Right ventricle myocardium inferior (tissue), 1 donor: Measurements from ENCODE around the gene IRF9. TPM values are rescaled to one million over a fixed set of nuclear protein-coding genes. Genes with fewer than 3 reads are reported as not detected.

Experiments used
- ATAC-seq: fragments of 200-7000 bp; cut with Tn5 transposase; one replicate; pipeline ENCODE4 v1.9.1; 2020; ENCODE audit warnings: mild to moderate bottlenecking, moderate library complexity
- DNase-seq: peaks from one replicate; pipeline ENCODE4 v3.0.0; 2021; ENCODE audit errors: missing footprints
- intact Hi-C: fragments of 100-400 bp; cut with DNase I; formaldehyde crosslinking; loops from one replicate; pipeline ENCODE4 v1.11.0; 2022
- long read RNA-seq: library from polyadenylated mRNA; unstranded; transcript quantifications from one replicate; pipeline ENCODE4 v2.0.0, GENCODE V29; 2021
- total RNA-seq: library from RNA; stranded (reverse); fragmentation: NEBNext Ultra II Directional; extraction: Animal tissue kit (Norgen Biotek cat#: 25700); gene quantifications from one replicate; pipeline ENCODE4 v1.2.1, GENCODE V29; 2021
- donor health status: DM: no; HTN: yes; CAD: no; lungs with severe emphysema.

Gene IRF9, protein sequence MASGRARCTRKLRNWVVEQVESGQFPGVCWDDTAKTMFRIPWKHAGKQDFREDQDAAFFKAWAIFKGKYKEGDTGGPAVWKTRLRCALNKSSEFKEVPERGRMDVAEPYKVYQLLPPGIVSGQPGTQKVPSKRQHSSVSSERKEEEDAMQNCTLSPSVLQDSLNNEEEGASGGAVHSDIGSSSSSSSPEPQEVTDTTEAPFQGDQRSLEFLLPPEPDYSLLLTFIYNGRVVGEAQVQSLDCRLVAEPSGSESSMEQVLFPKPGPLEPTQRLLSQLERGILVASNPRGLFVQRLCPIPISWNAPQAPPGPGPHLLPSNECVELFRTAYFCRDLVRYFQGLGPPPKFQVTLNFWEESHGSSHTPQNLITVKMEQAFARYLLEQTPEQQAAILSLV
- 30.5 TPM for total RNA-seq
- long read RNA-seq, transcript IRF9-202 (9 exons, 1,838 nt) = major isoform, 13 of 20 reads
- long read RNA-seq, partial matches to known transcripts = 0 of 20 reads
- long read RNA-seq, other reads (novel, unspliced or antisense) = 7 of 20 reads

- intact Hi-C loops = loop anchor here (1.0 kb wide), 1 partner anchor 47 kb away; the partner anchor contains the start of genes DCAF11 and NRL
- DNase-seq (peak; percentile 96), ATAC-seq (peak; percentile 94)
These were observed at the start of gene IRF9 for GRCh38 chr14:24160850-24161804. Gene IRF9 (plus strand): TSS chr14:24161265. CDS start chr14:24162145, 880 bp downstream.

DNA sequence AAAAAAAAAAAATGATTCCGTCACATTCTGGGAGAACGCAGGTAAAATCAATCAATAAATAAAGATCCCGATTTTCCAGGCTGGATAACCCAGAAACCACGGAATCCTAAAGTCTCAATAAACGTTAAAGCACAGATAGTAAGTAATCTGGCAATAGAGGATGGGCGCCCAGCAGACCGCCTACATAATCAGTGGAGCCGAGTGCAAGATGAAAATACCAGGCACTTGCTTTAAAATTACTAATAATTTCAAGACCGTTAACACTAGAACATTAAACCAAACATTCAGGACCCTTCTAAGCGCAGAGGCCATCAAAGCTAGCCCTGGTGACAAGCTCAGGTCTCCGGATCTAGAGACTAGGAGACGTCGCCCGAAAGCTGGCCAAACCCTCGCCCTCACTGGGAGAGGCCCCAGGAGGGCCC, 47.7 kb upstream of the IRF9 start:
- ATAC-seq (no peak), DNase-seq (no peak)
- intact Hi-C loops = no loop called here

DNA sequence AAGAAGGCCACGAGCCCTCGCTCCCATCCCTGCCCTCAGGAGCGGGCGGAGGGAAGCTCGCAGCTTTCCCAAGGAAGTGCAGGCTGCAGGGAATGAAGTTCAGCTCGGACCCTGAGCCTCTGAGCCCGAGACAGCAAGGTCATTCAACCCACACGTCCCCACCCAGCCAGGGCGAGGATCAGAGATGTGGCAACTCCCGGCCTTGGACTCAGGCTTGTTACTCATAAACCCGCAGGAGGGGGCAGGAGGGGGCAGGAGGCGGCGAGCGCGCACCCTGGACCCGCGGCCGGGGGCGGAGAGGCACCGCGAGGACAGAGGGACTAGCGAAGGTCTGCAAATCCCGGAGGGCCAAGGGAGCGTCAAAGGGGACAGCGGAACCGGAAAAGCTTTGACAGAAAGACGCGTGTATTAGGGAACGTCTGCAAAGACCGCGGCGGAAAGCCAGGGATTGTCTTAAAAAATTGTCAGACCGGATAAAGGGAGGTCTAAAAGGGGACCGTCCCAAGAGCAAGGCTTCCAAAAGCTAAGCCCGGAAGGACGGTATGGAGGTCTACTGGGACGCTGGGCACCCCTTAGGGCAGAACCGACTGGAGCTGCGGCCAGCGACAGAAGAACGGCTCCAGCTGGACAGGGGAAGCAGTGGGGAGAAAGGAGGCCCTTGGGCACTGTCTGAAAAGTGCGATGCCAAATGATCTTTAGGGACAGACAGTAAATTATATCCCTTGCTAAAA, 47.1 kb upstream of the IRF9 start:
- DNase-seq (peak; percentile 89), ATAC-seq (peak; percentile 53)
- intact Hi-C loops = loop anchor here (1.0 kb wide), 3 partner anchors 17 to 47 kb away; partner anchors contain the start of genes IRF9 and RNF31

DNA sequence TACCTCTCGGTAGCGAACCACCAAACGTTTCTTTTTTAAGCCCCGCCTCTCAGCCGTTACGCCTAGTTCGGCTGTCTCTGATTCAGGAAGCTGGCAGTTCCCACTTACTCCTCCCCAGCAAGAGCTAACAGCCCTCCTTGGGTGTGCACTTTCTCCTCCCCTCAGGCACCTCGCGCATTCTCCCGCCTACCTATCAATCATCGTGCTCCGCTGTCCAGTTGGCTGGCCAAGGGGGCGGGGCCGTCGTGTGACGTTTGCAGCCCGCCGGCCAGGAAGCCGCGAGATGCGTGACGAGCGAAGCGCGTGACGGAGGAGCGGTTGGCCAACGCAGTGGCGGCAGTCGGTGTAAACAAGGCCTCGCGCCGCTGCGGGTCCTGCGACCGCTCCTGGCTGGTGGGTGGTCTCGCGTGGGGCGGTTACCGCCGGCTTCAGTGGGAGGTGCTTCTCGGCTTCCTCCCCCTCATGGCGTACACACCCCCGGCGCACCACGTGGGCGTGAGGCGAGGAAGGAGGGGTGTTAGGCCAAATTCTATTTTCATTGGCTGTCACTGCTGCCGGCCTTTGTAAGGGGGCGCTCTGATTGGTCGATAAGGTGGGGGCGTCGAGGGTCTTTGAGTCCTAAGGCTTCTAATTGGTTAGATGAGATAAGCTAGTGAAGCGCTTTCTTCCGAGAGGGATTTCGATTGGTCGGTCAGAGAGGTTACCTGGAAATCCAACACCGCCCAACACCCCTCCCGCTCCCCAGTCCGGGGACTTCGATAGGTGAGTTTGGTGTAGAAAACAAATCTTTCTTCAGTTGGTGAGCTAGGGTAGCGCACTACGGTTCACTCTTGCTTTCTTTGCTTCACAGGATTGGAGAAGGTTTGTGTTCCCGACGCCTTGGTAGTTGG, 46.3 kb upstream of the IRF9 start, which contains the start of the genes DCAF11 and NRL:
TSS of gene DCAF11 (plus strand) at position 246 of the 890 bp plus-strand sequence. CDS start 818 bp downstream, outside the sequence.
TSS of gene NRL (minus strand) at position 418 of the 890 bp plus-strand sequence. CDS start 32,101 bp downstream, outside the sequence.
- intact Hi-C loops = loop anchor here (1.0 to 5.0 kb wide), 4 partner anchors 17 to 1187 kb away; partner anchors contain the start of genes IRF9, PRMT5 and RNF31
- ATAC-seq (peak; percentile 96), DNase-seq (peak; percentile 99)

DNA sequence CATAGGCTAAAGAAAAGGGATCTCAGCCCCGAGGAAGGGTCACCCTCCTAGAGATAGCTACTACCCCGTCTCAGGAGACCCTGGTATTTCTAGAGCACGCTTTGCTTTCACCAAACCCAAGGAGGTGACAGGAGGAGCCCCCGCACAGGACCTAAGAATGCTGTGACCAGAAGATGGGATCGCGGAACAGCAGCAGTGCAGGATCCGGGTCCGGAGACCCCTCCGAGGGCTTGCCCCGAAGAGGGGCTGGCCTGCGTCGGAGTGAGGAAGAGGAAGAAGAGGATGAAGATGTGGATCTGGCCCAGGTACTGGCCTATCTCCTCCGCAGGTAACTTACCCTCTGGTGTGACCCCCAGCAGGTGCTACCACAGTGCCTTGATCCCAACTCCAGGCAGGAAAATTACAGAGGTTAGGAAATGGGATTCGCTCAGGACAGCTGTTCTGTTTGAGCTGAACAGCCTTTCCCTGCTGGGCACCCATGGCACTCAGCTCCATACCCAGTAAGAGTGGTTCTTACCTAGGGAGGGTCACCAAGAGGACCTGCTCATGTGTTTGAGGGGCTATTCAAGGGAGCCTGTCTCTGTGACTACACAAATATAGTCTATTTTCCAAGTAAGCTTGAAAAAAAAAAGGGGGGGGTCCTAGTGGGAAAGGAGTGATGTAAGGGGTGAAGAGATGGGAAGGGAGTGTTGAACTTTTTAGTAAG, 45.5 kb upstream of the IRF9 start:
- ATAC-seq (no peak), DNase-seq (no peak)
- intact Hi-C loops = loop anchor here (5.0 kb wide), 1 partner anchor 1188 kb away; the partner anchor contains the start of gene PRMT5

GRCh38 chr14:24116128-24116814, 44.8 kb upstream of the IRF9 start:
- DNase-seq (no peak), ATAC-seq (no peak)
- intact Hi-C loops = loop anchor here (5.0 kb wide), 1 partner anchor 1189 kb away; the partner anchor contains the start of gene PRMT5

DNA sequence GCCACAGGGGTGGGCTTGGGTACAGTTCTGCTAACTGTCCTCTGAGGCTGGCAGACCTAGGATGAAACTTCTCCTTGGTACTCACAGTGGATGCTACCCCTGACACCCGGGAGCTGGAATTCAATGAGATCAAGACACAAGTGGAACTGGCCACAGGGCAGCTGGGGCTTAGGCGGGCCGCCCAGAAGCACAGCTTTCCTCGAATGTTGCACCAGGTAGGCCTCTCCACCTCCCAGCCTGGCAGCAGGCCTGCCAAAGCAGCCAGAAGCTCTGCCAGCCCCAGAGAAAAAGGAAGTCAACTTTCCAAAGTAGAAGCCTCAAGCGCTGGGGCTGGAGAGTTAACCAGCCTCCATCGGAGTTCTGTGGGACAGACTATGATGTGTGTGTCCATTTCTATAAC, 43.9 kb upstream of the IRF9 start:
- intact Hi-C loops = loop anchor here (5.0 kb wide), 1 partner anchor 1190 kb away; the partner anchor contains the start of gene PRMT5
- no peak for ATAC-seq
- no peak for DNase-seq

- intact Hi-C loops = loop anchor here (5.0 kb wide), 1 partner anchor 1192 kb away; the partner anchor contains the start of gene PRMT5
- ATAC-seq (no peak), DNase-seq (no peak)
These were observed 41.4 kb upstream of the IRF9 start for GRCh38 chr14:24119691-24120090.

DNA sequence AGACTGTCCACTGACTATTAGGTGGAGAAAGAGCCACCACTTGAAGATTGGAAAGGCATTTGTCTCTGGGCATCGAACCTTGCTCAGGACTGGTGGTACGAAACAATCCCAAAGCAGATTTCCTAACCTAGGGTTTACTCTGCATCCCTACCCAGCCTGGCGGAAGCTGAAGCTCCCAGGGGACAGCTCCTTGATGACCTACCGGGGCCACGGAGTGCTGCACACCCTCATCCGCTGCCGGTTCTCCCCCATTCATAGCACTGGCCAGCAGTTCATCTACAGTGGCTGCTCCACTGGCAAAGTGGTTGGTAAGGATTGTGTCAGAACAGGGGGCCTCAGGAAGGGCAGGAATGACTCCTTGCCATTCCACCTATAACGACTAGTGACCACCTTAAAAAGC, 39.9 kb upstream of the IRF9 start:
- DNase-seq (no peak), ATAC-seq (no peak)
- intact Hi-C loops = no loop called here

DNA sequence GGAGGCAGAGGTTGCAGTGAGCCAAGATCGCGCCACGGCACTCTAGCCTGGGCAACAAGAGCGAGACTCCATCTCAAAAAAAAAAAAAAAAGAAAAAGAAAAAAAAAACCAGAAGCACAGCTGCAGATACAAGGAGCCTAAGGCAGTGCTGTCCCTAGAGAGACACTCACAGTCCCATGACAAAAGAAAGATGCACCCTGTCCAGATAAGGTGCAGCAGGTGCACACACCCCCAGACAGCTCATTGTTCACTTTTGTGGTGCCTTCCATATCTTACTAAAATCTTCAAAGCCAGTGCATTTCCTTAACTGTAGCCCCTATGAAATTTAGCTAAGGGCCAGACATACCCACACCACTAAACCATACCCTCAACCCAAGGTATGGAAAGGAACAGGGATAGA, 38.6 kb upstream of the IRF9 start:
- intact Hi-C loops = no loop called here
- no peak for ATAC-seq
- DNase-seq = no peak

- intact Hi-C loops = no loop called here
- ATAC-seq (peak; percentile 29), DNase-seq (no peak)
These were observed 38.2 kb upstream of the IRF9 start for GRCh38 chr14:24122898-24123297.

GRCh38 chr14:24123424-24124417, 37.3 kb upstream of the IRF9 start:
- no peak for ATAC-seq
- intact Hi-C loops = no loop called here

DNA sequence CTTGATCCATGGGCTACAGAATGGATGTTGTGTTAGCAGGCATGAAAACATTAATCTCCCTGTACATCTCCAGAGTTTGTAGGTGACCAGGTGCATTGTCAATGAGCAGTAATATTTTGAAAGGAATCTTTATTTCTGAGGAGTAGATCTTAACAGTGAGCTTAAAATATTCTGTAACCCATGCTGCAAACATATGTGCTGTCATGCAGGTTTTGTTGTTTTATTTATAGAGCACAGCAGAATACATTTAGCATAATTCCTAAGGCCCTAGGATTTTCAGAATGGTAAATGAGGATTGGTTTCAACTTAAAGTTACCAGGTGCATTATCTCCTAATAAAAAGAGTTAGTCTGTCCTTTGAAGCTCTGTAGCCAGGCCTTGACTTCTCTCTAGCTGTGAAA, 34.1 kb upstream of the IRF9 start:
- DNase-seq (no peak), ATAC-seq (no peak)
- intact Hi-C loops = no loop called here

More at GRCh38 chr14:24123424-24124417, 37.3 kb upstream of the IRF9 start:
- no peak for DNase-seq

DNA sequence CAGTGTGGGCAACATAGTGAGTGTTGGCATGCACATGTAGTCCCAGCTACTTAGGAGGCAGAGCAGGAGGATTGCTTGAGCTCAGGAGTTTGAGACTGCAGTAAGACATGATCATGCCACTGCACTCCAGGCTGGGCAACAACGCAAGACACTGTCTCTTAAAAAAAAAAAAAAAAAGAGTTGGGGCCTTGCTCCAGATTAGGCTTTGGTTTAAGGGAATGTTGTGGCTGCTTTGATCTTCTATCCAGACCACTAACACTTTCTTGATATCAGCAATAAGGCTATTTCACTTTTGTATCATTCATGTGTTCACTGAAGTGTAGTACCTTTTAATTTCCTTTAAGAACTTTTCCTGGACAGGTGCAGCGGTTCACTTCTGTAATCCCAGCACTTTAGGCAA, 33.4 kb upstream of the IRF9 start:
- DNase-seq = no peak
- no peak for ATAC-seq
- intact Hi-C loops = no loop called here
